Stimulated activated CD4-positive, alpha-beta T cell treated with anti-CD3 and anti-CD28 coated beads, Interleukin-2, amount 100 ng/mL, for 48 hours (primary cell): Measurements from ENCODE around the gene CTIF.

ENCODE experiments used
- DNase-seq, 2 donors: peaks; one replicate each; pipeline ENCODE4 v3.0.0-alpha.2; 2020

The CTIF gene

DNA sequence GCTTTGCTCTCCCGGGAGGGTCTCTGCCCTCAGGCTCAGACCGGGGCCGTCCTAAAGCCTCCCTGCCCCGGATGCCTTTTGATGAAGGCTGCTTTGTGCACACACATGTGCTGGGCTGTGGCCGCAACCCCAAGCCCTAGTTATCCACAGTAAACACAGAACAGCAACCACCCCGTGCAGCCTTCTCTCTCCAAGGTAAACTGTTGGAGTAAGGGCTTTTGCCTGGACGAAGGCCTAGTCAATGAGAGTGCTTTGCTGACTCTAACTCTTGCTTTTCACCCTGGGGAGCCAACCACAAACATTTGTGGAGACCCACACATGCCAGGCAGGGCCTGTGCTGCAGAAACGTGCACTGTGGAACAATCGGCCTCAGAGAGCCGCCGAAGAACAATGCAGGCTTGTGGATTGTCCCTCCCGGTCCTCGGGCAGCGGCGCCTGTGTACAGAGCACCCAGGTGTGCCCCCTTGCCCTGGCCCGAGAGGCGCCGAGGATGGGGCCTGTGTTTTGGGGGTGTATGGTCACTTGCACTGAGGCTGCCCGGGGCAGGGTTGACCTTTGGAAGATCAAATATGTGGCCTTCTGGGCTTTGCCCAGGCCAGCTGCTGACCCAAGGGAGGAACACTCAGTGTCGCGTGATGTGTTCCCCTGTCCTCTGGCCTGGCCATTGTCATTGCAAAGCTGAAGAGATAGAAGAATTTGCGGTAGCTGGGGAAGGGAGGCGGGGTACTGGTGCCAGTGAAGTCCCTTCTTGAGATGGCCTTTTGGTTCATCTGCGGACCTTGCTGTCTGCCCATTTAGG is 37.0 kb downstream of the CTIF start:
- no peak for DNase-seq

DNA sequence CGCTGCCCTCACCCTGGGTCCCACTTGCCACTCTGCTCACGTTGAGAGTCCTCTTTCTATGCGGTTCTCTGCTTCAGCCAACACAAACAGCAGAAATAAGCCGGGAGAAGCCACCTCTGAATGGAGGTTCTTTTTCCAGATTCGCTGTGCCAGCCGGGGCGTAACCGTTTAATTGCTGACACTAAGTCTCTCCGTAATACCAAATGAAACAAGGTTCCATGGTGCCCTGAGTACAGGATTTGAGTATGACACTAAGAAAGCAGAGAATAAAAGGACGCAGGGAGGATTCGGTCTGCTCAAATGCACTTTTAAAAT is 37.6 kb downstream of the CTIF start:
- no peak for DNase-seq

DNA sequence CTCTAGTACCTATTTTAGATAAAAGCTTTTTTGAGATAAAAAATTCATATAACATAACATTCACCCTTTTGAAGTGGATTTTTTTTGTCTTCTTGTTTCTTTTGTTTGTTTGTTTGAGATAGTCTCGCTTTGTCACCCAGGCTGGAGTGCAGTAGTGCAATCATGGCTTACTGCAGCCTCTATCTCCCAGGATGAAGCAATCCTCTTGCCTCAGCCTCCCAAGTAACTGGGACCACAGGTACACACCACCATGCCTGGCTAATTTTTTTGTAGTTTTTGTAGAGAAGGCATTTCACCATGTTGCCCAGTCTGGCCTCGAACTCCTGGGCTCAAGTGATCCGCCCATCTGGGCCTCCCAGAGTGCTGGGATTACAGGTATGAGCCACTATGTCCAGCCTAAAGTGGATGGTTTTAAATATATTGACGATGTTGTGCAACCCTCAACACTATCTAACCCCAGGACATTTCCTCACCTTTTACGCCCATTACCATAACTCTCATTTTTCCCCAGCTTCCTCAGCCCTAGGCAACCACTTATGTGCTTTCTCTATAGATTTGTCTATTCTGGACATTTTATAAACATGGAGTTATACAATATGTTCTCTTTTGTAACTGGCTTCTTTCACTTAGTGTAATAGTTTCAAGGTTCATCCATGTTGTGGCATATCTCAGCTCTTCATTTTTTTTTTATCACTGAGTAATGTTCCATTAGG is 38.8 kb downstream of the CTIF start:
- DNase-seq = no peak

DNA sequence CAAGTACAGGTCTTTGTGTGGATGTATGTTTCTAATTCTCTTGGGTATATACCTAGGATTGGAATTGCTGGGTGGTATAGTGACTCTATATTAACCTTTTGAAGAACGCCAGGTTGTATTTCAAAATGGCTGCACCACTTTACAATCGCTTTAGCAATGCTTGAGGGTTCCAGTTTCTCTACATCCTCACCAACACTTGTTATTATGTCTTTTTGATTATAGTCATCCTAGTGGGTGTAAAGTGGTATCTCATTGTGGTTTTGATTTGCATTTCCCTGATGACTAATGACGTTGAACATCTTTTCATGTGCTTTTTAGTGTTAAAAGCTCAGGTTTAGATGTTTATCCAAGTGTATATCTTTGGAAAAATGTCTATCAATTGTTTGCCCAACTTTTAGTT is 39.5 kb downstream of the CTIF start:
- no peak for DNase-seq

- DNase-seq = no peak
Measured at GRCh38 chr18:48580066-48580465, 41.2 kb downstream of the CTIF start.

GRCh38 chr18:48580782-48581181 is 42.0 kb downstream of the CTIF start:
- DNase-seq = no peak

- no peak for DNase-seq
Measured at GRCh38 chr18:48581206-48581605, 42.4 kb downstream of the CTIF start.

- DNase-seq = no peak
Measured at GRCh38 chr18:48581941-48582340, 43.1 kb downstream of the CTIF start.

DNA sequence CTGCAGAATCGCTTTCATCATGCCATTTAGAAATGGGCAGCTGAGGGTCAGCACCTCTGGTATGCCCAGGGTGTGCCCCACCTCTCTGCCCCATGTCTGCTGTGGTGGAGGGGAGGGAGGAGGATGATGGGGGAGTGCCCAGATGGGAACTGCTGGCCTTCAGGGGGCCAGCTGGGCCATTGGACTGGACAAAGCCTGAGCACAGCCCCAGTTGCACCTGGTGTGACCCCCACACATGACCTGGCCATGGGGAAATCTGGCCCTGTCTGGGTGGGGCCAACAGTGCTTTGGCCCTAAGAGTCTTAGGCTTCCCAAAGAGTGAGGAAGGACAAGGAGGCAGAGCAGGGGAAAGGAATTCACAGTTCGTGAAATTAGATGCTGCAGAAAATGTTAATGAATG is 44.1 kb downstream of the CTIF start:
- DNase-seq = no peak

- DNase-seq = no peak
Measured at GRCh38 chr18:48583573-48583972, 44.7 kb downstream of the CTIF start.

DNA sequence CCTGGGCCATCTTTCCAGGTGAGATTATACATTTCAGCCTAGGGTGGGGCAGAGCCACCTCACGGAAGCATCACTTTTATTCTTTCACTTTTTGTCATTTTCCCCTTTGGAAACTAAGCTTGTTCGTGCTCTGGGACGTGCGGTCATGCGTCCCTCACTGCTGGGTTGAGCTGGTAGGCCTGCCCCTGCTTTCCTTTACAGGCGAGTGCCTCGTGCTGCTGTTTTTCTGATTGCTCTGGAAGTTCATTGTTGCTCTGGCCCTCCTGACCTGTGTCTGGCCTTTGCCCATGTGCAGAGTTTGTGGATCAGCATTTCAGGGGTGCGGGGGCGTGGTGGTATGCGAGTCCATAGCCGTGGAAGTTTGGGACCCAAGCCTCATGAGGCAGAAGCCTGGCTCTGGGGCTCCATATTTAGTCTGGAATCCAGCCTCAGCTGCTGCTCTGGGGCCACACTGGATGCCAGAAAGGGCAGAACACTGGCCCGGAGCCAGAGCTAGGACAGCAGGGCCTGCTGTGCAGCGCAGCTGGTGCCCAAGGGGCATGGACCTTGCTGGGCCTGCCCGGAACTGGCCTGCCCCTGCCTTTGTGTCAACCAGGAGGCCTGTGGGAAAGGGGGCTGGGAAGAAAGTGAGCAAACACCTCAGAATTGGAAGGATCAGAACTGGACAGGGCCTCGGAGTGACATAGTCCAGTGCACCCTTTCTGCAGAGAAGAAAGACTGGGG is 51.1 kb downstream of the CTIF start:
- no peak for DNase-seq

DNA sequence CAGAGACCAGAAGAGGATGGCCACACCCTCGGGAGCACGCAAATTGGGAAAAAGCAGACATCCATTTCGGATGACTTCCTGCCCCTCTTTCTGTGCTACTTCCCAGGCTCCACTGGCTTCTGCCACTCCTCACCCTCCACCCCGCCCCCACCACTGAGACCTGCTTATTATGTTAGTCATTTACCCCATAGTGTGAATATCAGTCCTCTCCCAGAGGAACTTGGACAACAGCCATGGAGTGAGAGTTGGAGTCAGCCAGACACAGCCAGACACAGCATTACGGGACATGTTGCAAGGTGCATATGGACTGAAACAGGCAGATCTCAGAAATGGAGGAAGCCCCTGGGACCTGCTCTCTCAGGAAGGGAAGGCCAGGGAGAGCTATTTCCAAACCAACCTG is 51.8 kb downstream of the CTIF start:
- DNase-seq = no peak

DNA sequence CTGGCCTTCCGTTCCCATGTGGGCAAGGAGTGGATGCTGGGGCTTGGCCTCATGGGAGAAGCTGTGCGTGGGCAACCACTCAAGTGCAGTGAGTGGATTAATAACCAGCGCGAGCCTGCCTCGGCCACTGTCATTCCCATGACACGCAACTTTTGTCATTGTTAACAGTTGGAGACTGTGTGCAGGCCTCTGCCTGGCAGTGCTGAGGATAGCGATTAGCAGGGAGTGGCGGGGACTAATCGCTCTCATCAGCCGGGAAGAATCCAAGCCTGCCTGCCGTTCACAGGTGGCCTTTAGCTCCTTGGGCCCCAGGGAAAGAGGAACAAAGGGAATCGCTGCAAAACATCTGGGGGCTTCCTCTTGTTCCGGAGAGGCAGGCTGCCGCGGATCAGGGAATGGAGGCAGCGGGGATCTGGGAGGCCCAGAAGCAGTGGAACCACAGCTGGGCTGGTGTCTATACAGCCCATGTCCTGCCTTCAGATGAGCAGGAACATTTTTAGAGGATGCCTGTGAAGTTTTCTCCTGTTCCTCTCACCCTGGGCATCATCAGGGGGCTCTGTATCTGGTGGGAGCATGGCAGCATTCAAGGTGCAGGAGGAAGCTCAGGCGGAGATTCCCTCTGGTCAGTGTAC is 53.8 kb downstream of the CTIF start:
- no peak for DNase-seq

GRCh38 chr18:48594471-48595094 is 55.8 kb downstream of the CTIF start:
- DNase-seq = no peak

DNA sequence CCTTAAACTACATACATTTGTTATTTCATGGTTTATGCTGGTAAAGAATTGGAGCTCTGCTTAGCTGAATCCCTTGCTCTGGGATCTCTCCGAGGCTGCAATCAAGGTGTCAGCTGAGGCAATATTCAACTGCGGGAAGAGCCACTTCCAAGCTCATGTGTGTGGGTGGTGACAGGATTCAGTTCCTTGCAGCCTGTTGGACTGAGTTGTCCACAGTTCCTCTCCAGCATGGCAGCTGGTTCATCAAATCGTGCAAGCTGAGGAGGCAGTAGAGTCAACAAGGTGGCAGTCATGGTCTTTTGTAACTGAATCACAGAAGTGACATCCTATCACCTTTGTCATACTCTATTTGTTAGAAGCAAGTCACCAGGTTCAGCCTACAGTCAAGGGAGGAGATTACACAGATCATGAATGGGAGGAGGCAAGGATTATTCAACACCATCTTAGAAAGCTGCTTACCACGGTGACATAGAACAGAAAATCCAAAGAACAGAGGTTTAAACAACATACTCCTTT is 56.9 kb downstream of the CTIF start:
- no peak for DNase-seq

DNA sequence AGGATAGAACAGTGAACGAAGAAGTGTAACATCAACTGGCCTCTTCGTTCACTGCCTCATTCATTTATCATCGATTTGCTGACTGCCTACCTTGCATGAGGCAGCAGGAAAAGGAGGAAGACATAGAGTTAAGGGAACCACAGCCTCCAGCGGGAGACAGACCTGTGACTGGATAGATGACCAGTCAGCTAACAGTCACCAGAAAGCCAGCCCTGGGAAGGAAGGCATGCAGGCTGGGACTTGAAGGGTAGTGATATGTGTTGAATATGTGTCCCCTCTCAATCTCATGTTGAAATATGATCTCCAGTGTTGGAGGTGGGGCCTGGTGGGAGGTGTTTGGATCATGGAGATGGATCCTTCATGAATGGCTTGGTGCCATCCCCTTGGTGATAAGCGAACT is 58.3 kb downstream of the CTIF start:
- no peak for DNase-seq

- no peak for DNase-seq
Measured at GRCh38 chr18:48597671-48598070, 58.8 kb downstream of the CTIF start.

DNA sequence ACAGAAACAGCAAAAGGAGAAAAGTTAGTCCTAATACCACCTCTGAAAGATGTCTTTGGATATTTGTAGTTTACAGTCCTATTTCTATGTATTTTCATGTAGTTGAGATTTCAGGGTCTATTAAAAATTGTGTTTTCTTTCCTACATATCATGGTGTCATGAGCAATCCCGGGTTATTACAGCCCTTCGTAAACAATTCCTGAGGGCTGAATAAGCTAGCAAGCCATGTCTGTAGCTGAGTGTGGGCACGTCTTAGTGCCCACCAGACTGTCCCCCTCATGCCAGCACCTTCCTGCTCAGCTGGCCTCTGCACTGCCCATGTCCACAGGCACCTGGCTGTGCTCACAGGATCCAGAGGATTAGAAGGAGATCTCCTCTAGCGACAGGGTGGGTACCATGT is 60.6 kb downstream of the CTIF start:
- no peak for DNase-seq

- DNase-seq = no peak
Measured at GRCh38 chr18:48600046-48600445, 61.2 kb downstream of the CTIF start.

GRCh38 chr18:48600456-48601090 is 61.7 kb downstream of the CTIF start:
- DNase-seq = no peak

- no peak for DNase-seq
Measured at GRCh38 chr18:48601343-48601742, 62.5 kb downstream of the CTIF start.

DNA sequence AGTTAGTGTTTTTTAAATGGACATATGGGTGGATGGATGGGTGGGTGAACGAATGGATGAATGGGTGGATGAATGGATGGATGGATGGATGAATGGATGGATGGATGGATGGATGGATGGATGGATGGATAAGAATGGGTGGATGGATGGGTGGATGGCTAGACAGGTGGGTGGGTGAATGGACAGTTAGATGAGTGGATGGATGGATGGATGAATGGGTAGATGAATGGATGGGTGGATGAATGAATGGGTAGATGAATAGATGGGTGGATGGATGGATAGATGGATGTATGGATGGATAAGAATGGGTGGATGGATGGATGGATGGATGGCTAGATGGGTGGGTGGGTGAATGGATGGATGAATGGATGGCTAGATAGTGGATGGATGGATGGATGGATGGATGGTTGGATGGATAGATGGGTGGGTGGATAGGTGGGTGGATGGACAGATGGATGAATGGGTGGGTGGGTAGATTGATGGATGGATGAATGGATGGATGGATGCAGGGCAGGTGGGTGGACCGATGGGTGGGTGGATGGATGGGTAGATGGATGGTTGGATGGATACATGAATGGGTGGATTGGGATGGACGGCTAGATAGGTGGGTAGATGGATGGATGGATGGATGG is 64.0 kb downstream of the CTIF start:
- no peak for DNase-seq
